ENCODE data around the gene SERHL2.
"Not testable (repeated sequence)": the region's sequence is repeated elsewhere in the genome, so short reads cannot be mapped to it uniquely, and the experiment has no call there.

SERHL2 gene

DNA sequence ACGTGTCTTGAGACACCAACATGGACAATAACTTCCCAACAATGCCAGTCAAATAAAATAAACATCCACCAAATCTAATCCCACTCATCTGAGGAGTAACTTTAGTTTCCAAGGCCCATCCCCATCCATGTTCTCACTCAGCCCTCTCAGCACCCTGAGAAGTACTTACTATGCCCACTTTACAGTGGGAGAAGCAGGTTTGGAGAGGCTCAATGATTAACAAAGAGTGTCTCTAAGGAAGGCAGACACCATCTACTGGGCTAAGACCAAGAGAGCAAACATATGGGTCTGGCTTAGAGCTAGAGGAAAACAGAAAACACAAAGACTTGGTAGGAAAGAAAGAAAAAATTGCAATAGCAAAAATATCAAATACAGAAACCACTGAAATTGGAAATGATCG is 49.7 kb downstream of the SERHL2 start:
- DNase-seq (ENCODE audit: low read depth in 4 of 4, low spot score in 1 of 4) = no peak

DNA sequence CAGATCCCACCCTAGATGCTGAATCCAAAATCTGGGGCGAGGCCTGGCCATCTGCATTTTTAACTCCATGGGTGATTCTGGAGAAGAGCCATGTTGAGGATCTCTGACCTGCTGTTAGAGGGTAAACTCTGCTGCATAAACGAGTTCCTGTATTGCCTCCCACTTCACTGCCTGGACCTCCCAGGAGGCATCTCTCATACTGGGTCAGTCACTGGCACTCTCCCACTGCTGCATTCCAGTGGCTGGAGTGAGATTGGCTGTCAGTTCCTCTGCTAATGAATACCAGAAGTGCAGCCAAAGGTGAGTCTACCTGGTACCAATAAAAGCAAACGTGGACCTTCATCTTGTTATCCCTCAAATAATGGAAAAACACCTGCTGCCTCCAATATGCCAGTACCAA is 50.6 kb downstream of the SERHL2 start:
- DNase-seq (ENCODE audit: low read depth in 4 of 4, low spot score in 1 of 4) = no peak

DNA sequence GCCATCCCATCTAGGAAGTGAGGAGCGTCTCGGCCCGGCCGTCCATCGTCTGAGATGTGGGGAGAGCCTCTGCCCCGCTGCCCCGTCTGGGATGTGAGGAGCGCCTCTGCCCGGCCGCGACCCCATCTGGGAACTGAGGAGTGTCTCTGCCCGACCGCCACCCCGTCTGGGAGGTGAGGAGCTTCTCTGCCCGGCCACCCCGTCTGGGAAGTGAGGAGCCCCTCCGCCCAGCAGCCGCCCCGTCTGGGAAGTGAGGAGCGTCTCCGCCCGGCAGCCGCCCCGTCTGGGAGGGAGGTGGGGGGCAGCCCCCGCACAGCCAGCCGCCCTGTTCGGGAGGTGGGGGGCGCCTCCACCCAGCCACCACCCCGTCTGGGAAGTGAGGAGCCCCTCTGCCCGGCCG is 53.9 kb downstream of the SERHL2 start:
- DNase-seq (ENCODE audit: low read depth in 4 of 4, low spot score in 1 of 4) = not testable (repeated sequence)

DNA sequence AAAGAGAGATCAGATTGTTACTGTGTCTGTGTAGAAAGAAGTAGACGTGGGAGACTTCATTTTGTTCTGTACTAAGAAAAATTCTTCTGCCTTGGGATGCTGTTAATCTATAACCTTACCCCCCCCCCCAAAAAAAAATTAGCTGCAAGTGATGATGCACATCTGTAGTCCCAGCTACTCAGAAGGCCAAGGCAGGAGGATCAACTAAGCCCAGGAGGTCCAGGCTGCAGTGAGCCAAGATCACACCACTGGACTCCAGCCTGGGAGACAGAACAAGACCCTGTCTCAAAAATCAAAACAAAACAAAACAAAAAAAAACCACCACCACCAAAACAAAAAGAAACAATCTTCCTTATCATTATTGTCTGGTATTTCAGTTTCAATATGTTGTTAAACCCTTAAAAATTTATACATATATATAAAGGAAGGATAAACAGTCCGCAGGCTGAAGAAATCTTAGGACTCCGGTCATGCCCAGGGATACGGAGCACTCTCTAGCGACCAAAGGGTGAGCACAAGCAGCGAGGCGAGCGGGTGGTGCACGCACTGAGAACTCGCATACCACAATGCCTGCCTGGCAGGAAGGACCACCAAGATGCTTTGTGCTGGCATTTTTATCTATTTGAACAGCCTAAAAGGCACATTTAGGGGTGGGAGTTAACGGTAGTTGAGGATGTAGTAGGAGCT is 54.5 kb downstream of the SERHL2 start:
- no peak for DNase-seq (ENCODE audit: low read depth in 4 of 4, low spot score in 1 of 4)

DNA sequence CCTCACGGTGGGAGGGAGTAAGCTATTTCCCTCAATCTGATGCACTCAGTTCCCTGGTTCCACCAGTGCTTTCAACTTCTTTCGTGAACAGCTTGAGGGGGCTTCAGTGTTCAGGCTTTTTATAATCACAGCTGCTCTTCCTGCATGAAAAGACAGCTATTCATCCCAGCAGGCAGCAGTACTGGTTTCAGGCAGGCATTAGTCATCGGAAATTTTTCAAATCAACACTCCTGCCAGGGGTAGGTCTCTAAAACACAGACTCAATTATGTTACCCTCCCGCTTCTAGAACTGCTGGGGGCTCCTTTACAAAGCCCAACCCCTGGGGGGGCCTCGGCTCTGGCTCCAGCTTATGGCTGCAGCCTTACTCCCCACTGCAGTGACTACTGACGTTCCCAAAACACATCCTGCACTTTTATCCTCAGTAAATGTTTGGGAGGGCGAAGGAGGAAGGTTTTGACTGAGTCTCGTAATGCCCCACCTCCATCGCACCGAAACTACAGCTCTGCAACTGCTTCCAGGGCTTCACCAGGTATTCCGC is 55.1 kb downstream of the SERHL2 start:
- no peak for DNase-seq (ENCODE audit: low read depth in 4 of 4, low spot score in 1 of 4)

DNA sequence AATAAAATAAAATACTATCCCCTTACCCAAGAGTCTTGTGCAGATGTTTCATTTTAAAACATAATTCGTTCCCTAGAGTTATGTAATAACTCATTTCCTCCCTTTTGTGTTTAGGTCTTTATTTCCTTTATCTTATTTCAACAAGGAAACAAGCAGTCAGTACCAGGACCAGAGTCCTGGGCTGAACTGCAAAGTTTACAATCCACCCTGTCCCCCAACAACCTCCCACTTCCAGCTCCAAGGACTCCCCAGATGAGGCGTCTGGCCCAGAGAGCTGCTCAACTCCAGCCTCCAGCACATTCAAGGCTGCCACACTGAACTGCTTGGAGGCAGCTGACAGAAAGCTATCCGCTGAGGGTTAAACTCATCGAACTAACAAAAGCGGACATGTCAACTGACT is 56.4 kb downstream of the SERHL2 start:
- no peak for DNase-seq (ENCODE audit: low read depth in 4 of 4, low spot score in 1 of 4)

DNA sequence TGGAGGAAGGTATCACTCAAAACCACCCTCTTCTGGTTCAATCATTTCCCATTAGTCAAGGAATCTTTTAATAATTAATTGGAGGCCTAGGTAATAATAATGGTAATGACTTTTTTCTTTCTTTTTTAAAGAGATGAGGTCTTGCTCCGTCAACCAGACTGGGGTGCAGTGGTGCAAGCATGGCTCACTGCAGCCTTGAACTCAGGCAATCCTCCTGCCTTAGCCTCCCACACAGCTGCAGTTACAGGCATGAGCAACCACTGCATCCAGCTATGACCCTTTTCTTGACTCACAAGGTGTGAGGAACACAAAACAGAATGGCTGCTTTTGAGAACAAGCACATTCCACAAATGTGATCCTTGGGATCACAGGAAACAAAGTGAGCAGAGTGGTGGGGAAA is 57.3 kb downstream of the SERHL2 start:
- no peak for DNase-seq (ENCODE audit: low read depth in 4 of 4, low spot score in 1 of 4)

DNA sequence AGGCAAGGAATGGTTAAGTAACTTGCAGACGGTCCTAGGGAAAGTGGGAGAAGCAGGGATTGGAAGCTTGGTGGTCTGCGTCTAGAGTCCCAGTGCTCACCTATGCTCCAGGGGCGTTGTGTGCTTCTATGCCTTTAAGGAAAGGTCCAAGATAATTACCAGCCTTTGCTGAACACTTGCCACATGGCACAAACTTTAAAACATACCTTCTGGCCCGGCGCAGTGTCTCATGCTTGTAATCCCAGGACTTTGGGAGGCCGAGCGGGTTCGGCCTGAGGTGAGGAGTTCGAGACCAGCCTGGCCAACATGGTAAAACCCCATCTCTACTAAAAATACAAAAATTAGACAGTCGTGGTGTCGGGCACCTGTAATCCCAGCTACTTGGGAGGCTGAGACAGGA is 58.6 kb downstream of the SERHL2 start:
- DNase-seq (ENCODE audit: low read depth in 4 of 4, low spot score in 1 of 4) = no peak

DNA sequence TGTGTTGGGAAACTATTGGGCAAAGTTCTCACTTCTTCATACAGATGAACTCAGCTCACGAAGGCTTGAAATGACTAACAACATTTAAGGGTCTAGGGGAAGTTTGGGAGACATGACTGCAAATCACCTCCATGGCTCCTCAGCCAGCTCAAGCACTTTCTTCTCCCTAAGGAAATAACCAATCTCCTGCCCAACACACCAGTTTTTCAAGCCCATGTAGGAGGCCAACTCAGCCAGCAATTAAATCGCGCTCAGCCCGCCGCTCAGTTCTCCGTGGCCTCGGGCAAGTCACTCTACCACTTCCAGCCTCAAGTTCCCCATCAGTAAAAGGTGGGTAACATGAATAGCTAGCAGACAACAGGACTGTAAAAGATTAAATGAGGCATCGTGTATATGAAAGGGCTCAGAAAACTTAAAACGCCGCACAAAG is 60.1 kb downstream of the SERHL2 start:
- DNase-seq (ENCODE audit: low read depth in 4 of 4, low spot score in 1 of 4) = peak in 2 of 4 experiments; percentile 5 to 17

DNA sequence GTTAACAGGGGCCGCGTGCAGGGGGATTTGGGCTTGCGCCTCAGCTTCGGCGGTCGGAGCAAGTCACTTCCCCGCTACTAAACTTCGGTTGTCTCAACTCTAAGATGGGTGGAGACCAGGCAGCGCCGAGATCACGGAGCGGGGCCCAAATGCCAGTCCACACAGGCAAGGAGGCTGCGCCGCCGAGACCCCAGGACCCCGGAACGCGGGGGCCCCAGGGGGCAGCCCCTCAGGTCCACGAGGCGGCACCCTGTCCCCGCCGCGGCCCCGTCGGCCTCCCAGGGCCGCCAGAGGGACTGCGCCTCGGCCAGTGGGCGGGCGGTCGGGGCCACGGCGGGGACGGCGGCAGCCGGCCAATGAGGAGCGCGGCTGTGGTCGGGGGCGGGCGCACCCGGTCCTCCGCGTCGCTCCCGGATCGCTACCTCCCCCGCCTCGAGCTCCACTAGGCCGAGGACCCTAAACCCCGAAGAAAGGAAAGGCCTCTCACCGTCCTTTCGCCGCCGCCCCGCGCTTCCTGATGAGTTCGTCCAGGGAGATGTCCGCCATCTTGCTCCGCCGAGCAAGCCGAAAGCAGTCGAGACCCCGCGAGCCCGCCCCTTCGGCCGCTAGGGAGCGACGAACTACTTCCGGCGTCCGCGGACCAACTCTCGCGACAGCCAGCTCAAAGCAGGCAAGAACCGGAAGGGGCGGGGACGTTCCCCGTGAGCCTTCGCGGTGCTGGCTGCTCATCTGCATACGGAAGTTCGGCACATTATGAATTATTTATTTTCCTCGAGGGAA is 60.7 kb downstream of the SERHL2 start, which contains the start of gene POLDIP3:
POLDIP3 (minus strand) TSS at position 572 of the 780 bp plus-strand sequence; CDS start at position 546, 26 bp downstream.
- DNase-seq (ENCODE audit: low read depth in 4 of 4, low spot score in 1 of 4) = peak; percentile 96 to 99 (median 98)

DNA sequence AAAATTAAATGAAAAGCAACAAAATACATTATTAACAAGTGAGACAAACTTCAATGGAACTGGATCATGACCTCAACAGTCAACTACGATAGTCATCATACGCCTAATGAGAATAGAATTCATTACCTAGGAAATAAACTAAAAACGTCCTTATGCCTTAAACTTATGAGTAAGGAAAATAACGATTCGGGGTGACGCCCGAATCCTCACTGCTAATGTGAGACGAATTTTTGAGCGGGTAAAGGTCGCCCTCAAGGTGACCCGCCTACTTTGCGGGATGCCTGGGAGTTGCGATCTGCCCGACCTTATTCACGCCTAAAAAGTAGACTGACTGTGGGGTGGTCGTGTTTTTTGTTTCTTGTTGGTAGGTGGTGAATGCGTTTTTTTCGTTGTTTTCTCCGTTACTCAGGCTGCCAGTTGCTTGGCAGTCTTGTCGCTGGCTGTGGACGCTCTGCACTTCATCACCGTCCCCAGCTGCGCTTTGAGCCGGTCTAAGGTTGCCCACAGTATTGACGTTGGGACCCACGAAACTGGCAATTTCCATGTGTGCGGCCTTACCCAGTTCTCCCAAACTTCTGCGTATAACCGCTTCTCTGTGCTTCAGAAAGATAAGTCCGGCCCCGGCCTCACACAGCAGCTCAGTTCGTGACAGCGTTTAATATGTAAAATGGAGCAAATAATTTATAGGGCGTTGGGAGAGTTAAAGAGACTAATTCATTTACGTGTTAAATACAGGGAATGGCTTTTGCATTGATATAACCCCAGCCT is 61.5 kb downstream of the SERHL2 start:
- DNase-seq (ENCODE audit: low read depth in 4 of 4, low spot score in 1 of 4) = peak; percentile 74 to 85 (median 79)

DNA sequence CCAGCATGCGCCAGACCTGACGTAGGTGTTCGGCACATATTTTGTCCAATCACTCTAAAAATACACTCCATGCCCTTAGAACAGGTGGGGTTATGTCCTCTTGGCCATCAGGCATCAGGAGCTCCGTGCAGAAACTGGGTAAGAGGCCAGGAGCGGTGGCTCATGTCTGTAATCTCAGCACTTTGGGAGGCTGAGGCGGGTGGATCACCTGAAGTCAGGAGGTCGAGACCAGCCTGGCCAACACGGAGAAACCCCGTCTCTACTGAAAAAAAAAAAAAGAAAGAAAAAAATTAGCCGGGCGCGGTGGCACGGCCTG is 62.1 kb downstream of the SERHL2 start:
- DNase-seq (ENCODE audit: low read depth in 4 of 4, low spot score in 1 of 4) = not testable (repeated sequence)

DNA sequence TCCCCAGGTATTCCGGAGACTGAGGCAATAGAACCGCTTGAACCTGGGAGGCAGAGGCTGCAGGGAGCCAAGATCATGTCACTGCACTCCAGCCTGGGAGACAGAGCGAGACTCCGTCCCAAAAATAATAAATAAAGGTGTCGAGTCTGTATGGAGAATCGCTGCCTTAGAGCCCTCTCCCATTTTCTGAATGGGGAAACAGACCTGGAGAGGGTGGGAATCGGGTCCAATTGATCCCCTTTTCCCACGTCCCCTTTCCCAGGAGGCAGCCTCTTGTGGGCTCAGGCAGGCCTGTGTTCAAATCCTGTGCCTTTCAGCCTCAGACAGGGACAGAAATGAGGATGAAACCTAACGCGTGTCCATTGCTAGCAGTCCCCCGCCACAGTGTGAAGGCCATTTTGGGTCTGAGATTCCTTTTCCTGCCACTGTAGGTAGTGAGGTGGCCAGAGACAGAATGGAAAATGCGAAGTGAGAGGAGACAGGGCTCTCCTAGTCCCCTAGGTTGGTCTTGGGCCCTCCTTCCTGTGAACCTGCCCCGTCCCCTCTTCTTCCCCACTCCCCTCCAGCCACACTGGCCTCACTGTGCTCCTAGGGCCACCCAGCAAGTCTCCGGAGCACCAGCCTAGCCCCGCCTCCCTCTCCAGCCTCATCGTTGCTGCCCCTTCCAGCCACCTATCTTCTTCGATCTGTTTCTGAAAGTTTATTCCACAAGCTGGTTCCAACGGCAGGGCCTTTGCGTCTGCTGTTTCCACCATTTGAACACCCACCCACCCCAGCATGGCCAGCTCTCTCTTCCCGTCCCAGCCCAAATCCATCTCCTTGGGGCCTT is 63.6 kb downstream of the SERHL2 start:
- no peak for DNase-seq (ENCODE audit: low read depth in 4 of 4, low spot score in 1 of 4)

DNA sequence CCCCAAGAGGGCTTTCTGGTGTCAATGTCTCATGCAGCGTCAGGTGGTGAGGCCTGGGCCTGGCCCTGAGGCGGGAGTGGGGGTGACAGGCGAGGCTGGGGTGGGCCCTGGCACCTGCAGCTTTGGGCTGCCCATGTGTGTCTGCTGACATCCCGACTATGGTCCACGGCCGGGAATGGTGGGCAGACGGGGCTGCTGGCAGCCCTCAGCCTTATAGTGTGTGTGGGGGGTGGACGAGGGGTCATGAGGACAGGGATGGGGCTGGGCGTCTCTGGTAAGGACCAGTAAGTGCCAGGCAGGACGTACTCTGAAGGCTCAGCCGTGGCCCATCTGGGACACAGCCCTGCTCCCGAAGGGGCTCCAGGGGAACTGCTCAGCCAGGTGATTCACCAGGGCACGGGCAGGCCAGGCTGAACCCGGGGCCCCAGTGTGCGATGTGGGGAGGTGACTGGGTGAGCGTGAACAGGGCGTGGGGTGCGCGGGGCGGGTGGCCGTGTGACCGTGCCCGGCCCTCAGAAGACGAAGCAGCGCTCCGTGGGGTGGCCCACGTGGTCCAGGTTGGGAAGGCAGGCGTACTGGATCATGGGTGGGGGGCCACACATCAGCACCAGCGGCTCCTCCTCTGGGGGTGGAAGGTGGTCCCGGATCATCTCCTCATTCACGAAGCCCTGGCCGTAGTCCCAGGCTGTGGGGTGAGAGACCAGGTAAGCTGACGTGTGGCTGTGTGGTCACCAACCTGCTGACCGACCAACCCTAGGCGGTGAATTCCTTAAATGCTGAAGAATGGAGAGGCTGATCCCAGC is 65.7 kb downstream of the SERHL2 start:
- no peak for DNase-seq (ENCODE audit: low read depth in 4 of 4, low spot score in 1 of 4)

DNA sequence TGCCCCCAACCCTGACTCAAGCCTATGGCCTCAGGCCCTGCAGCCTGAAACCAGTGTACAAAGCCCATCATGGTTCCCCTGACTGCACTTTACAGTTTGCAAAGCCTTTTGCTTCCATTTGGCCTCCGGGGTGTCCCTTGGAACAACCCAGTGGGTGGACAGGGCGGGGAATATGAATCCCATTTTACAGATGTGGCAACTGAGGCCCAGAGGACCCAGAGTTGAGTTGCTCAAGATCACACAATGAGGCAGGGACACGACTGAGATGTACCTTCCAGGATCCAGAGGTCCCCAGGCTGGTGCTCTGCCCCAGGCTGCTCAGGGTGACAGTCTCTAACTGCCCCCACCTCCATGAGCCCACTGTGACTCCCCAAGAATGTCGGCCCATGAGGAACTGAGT is 66.3 kb downstream of the SERHL2 start:
- no peak for DNase-seq (ENCODE audit: low read depth in 4 of 4, low spot score in 1 of 4)

DNA sequence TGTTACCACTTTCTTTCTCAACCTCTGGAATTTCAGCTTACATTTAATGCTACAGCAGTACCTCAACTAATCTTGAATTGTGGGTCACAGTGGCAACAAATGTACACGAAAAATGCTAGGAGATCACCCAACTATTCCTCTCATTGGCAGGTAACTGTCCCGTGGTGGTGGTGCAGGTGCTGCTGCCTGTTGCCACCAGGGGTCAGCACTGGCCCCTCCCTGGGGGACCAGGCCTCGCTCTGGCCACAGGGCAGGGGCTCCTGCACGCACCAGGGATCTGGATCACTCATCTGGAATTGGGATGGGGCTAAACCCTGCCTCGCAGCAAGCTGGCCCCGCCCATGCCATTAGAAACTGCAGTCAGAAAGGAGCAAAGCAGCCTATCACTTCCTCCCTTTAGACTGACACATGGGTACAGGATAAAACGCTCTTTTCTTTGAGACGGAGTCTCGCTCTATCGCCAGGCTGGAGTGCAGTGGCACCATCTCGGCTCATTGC is 67.8 kb downstream of the SERHL2 start:
- peak in 3 of 4 experiments; percentile 27 to 40 (median 30) for DNase-seq (ENCODE audit: low read depth in 4 of 4, low spot score in 1 of 4)

DNA sequence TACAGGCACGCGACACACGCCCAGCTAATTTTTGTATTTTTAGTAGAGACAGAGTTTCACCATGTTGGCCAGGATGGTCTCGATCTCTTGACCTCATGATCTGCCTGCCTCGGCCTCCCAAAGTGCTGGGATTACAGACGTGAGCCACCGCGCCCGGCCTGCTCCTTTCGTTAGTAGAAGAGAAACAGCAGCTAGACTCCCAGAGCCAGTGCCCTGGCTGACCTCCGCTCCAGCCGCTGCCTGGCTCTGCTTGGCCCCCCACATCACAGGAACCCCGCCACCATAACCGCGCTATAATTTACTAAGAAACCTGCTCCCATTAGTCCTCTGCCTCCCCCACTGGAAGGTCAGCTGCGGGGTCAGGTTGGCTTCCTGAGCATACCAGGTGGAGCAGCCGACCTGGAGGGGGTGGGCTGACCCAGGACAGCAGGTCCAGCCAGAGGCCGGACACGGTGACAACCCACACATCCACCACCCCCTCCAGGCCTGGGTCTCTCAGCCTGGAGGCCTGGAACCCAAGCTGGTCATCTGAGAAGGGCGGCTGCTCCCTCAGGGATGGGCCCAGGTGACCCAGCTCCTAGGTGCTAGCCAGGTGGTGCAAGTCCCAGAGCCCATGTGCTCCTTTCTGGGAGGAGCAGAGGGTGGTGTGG is 68.4 kb downstream of the SERHL2 start:
- DNase-seq (ENCODE audit: low read depth in 4 of 4, low spot score in 1 of 4) = no peak

DNA sequence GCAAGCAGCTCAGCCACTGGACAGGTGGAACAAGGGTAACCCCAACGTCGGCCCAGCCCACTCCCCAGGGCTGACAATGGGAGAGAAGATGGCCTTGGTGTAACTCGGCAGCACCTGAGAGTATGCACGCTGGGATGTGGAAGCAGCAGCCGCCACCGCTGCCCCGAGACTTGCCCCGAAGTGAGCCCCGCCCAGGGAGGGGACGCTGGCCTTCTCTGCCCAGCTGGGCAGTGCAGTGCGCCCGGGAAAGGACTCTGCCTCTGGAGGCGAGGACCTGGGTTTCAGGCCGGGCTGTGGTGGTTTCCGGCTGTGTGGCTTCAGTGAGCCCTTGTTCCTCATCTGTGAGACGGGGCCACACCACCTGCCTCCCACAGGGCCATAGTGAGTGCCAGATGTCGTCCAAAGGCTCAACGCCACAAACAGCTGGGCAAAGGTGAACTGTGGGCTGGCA is 69.6 kb downstream of the SERHL2 start:
- no peak for DNase-seq (ENCODE audit: low read depth in 4 of 4, low spot score in 1 of 4)
